Measurements from ENCODE around the gene USH2A. TPM values are rescaled to one million over a fixed set of nuclear protein-coding genes. Genes with fewer than 3 reads are reported as not detected.

USH2A gene
- total RNA-seq, 2 donors from 2014 or later: 0.62 to 3.1 TPM

DNA sequence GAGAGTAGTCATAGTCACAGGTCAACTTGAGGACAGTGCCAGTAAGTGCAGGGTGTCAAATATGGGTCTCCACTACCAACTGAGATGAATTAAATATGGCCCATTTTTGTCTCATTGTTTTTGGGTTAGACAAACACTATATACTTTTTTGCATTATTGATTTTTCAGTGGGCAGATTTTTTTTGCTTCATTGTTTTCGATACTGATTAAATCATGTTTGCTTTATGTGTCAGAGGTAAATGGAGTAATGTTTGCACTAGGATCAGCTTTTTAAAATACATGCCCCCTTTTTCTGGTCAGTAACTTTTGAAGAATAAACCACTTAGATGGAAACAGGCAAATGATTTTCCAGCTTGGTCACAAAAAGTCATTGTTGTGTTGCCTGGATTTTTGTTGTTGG, 199.0 kb downstream of the USH2A start:
- Histone ChIP-seq H3K36me3 (ENCODE audit: control insufficient read depth, insufficient read depth, low read length) (no peaks in the 10 kb centered on the region), H3K27ac (ENCODE audit: low read depth, low read length) (no peak overlapping the region), H3K4me1 (ENCODE audit: control insufficient read depth, insufficient read depth, low read length) (no peaks in the 10 kb centered on the region), H3K9me3 (ENCODE audit: control insufficient read depth, low read length) (peaks cover 20% of the 10 kb centered on the region), H3K27me3 (ENCODE audit: control insufficient read depth, insufficient read depth, low read length, poor library complexity, severe bottlenecking) (no peaks in the 10 kb centered on the region), H3K4me3 (ENCODE audit: low read length) (no peak overlapping the region), H3K9ac (ENCODE audit: extremely low read depth, low read length, poor library complexity, severe bottlenecking) (no peak overlapping the region)
- no peaks in the 10 kb centered on the region for H3K27me3 Mint-ChIP-seq (ENCODE audit: insufficient read depth)
- no peak overlapping the region for H3K4me3 Mint-ChIP-seq
- H3K4me1 Mint-ChIP-seq: peaks cover 13% of the 10 kb centered on the region
- peaks cover 20% of the 10 kb centered on the region for H3K9me3 Mint-ChIP-seq
- H3K27ac Mint-ChIP-seq: no peak overlapping the region
- TF ChIP-seq, protein P1, sequence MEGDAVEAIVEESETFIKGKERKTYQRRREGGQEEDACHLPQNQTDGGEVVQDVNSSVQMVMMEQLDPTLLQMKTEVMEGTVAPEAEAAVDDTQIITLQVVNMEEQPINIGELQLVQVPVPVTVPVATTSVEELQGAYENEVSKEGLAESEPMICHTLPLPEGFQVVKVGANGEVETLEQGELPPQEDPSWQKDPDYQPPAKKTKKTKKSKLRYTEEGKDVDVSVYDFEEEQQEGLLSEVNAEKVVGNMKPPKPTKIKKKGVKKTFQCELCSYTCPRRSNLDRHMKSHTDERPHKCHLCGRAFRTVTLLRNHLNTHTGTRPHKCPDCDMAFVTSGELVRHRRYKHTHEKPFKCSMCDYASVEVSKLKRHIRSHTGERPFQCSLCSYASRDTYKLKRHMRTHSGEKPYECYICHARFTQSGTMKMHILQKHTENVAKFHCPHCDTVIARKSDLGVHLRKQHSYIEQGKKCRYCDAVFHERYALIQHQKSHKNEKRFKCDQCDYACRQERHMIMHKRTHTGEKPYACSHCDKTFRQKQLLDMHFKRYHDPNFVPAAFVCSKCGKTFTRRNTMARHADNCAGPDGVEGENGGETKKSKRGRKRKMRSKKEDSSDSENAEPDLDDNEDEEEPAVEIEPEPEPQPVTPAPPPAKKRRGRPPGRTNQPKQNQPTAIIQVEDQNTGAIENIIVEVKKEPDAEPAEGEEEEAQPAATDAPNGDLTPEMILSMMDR (conservative IDR thresholded peaks at IDR 0.05): no peak
- peaks cover 8% of the 10 kb centered on the region for H3K36me3 Mint-ChIP-seq (ENCODE audit: low read depth)
- DNase-seq: no peak
- 100% methylated on average over 1 of the region's 1 CpG for WGBS, 2 experiments (ENCODE audit: insufficient coverage in 1 of 2, insufficient read length in 1 of 2)

DNA sequence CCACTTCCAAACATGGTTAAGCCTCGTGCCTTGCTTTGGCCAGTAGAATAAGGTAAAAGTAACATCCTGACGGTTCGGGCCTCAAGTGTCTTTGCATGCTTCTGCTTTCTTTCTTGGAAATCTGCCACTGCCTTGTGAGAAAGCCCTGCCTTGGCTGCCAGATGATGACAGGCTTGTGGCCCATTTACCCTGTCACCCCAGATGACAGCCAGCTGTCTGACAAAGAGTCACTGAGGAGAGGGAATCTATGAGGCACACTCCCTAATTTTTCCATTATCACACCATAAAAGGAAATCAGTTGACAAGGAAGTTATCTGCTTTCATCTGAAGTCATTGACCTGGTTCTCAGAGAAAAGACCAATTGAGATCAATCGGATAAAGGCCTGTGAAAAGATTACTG, 199.8 kb downstream of the USH2A start:
- Mint-ChIP-seq H3K9me3 (peaks cover 18% of the 10 kb centered on the region), H3K36me3 (ENCODE audit: low read depth) (peaks cover 6% of the 10 kb centered on the region), H3K27me3 (ENCODE audit: insufficient read depth) (no peaks in the 10 kb centered on the region), H3K4me3 (no peak overlapping the region), H3K27ac (no peak overlapping the region), H3K4me1 (peaks cover 13% of the 10 kb centered on the region)
- TF ChIP-seq, protein P1 (conservative IDR thresholded peaks at IDR 0.05): no peak
- no peaks in the 10 kb centered on the region for H3K36me3 ChIP-seq (ENCODE audit: control insufficient read depth, insufficient read depth, low read length)
- peaks cover 20% of the 10 kb centered on the region for H3K9me3 ChIP-seq (ENCODE audit: control insufficient read depth, low read length)
- H3K9ac ChIP-seq (ENCODE audit: extremely low read depth, low read length, poor library complexity, severe bottlenecking): no peak overlapping the region
- 87 to 89% methylated on average over 2 to 4 of the region's 4 CpGs for WGBS, 2 experiments (ENCODE audit: insufficient coverage in 1 of 2, insufficient read length in 1 of 2)
- H3K4me3 ChIP-seq (ENCODE audit: low read length): no peak overlapping the region
- DNase-seq: no peak
- H3K27ac ChIP-seq (ENCODE audit: low read depth, low read length): no peak overlapping the region
- no peaks in the 10 kb centered on the region for H3K4me1 ChIP-seq (ENCODE audit: control insufficient read depth, insufficient read depth, low read length)
- no peaks in the 10 kb centered on the region for H3K27me3 ChIP-seq (ENCODE audit: control insufficient read depth, insufficient read depth, low read length, poor library complexity, severe bottlenecking)

DNA sequence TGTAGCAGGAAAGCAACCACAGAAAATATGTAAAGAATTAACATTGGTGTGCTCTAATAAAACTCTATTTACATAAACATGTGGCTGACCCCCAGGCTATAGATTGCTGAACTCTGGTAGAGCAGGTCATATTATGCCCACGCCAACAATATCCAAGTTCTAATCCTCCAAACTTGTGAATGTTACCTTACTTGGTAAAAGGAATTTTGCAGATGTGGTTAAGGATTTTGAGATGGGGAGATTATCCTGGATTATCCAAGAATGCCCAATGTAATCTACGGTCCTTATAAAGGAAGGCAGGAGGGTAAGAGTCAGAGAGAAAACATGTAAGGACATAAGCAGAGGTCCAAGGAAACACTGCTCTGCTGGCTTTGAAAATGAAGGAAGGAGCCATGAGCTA, 201.0 kb downstream of the USH2A start:
- WGBS, 2 experiments (ENCODE audit: insufficient coverage in 1 of 2, insufficient read length in 1 of 2): 90% methylated on average over 1 to 2 of the region's 2 CpGs
- no peak overlapping the region for H3K4me3 Mint-ChIP-seq
- H3K4me3 ChIP-seq (ENCODE audit: low read length): no peak overlapping the region

More for the DNA sequence above, 201.0 kb downstream of the USH2A start:
- Histone ChIP-seq H3K4me1 (ENCODE audit: control insufficient read depth, insufficient read depth, low read length) (no peaks in the 10 kb centered on the region), H3K9me3 (ENCODE audit: control insufficient read depth, low read length) (peaks cover 20% of the 10 kb centered on the region), H3K27ac (ENCODE audit: low read depth, low read length) (no peak overlapping the region), H3K9ac (ENCODE audit: extremely low read depth, low read length, poor library complexity, severe bottlenecking) (no peak overlapping the region), H3K27me3 (ENCODE audit: control insufficient read depth, insufficient read depth, low read length, poor library complexity, severe bottlenecking) (no peaks in the 10 kb centered on the region), H3K36me3 (ENCODE audit: control insufficient read depth, insufficient read depth, low read length) (no peaks in the 10 kb centered on the region)
- TF ChIP-seq, protein P1 (conservative IDR thresholded peaks at IDR 0.05): no peak
- H3K9me3 Mint-ChIP-seq: peaks cover 12% of the 10 kb centered on the region
- H3K27me3 Mint-ChIP-seq (ENCODE audit: insufficient read depth): no peaks in the 10 kb centered on the region
- peaks cover 2% of the 10 kb centered on the region for H3K36me3 Mint-ChIP-seq (ENCODE audit: low read depth)
- DNase-seq: no peak
- H3K4me1 Mint-ChIP-seq: peaks cover 8% of the 10 kb centered on the region
- no peak overlapping the region for H3K27ac Mint-ChIP-seq

Measured in endodermal cell (in vitro differentiated cells).